D721Med (cell line): ENCODE results near the gene GPN1.
"Not testable (repeated sequence)": the region's sequence is repeated elsewhere in the genome, so short reads cannot be mapped to it uniquely, and the experiment has no call there.

Experiments used
- DNase-seq: peaks from one replicate; pipeline ENCODE4 v3.0.0; 2011; ENCODE audit warnings: low spot score; ENCODE audit not compliant: insufficient read length
- FAIRE-seq: peaks from 2 replicates; lab custom pipeline; 2011; peaks lifted over from hg19 to GRCh38; lab: Jason Lieb, UNC
- TF ChIP-seq, protein P1 (sequence below): IDR thresholded peaks from 2 replicates; pipeline ENCODE4 v1.5.1; 2012; ENCODE audit warnings: mild to moderate bottlenecking, control low read depth; ENCODE audit not compliant: insufficient read depth; ENCODE audit errors: missing control alignments

GPN1 gene

DNA sequence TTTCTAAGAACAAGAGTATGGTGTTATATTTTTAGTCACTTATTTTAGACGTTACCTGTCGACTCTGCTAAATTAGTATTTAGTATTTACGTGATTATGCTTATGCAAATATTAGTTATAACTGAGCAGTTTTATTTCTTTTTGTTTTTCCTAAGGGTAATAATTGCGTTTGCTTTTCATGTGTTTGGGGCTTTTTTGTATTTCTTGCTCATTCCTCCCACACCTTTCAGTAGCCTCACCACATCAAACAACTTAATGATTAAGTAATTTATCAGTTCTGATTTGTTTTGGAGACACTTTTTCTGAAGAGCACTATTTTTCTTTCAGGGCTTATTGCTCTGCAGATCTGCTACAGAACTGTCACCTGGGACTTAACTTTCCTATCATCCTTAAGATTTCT lies 42.4 kb downstream of the GPN1 start:
- TF ChIP-seq, protein P1, sequence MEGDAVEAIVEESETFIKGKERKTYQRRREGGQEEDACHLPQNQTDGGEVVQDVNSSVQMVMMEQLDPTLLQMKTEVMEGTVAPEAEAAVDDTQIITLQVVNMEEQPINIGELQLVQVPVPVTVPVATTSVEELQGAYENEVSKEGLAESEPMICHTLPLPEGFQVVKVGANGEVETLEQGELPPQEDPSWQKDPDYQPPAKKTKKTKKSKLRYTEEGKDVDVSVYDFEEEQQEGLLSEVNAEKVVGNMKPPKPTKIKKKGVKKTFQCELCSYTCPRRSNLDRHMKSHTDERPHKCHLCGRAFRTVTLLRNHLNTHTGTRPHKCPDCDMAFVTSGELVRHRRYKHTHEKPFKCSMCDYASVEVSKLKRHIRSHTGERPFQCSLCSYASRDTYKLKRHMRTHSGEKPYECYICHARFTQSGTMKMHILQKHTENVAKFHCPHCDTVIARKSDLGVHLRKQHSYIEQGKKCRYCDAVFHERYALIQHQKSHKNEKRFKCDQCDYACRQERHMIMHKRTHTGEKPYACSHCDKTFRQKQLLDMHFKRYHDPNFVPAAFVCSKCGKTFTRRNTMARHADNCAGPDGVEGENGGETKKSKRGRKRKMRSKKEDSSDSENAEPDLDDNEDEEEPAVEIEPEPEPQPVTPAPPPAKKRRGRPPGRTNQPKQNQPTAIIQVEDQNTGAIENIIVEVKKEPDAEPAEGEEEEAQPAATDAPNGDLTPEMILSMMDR = no peak
- DNase-seq = no peak
- no peak for FAIRE-seq

DNA sequence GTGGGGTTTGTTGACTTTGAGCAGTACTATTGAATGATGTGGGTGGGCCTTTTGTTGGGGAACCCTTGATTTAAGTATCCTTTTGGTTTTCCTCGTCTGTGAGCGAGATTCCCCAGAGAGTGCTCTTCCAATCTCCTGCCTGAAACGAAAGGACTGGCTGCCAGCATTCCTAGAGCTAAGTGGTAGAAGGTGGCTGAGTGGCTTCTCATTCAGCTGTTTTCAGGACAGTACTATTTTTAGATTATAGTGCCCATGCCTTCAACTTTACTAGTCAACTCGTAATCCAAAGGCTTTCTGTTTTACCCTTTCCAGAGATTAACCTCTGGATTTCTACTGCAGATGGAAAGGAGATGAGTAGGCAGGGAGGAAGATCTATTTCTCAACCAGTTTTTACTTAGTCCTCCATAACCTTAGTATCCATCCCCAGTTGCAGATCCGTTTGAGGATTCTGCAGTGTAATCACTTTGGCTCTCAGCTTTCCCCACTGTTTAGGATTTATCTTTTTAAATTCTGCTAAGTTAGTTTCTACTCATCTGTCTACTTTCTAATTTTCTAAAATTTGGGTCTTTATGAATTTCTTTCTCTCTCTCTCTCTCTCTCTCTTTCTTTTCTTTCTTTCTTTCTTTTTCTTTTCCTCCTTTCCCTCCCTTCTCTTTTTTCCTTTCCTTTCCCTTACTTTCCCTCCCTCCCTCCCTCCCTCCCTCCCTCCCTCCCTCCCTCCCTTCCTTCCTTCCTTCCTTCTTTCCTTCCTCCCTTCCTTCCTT lies 44.1 kb downstream of the GPN1 start:
- TF ChIP-seq, protein P1 = no peak
- DNase-seq = no peak
- FAIRE-seq = no peak

DNA sequence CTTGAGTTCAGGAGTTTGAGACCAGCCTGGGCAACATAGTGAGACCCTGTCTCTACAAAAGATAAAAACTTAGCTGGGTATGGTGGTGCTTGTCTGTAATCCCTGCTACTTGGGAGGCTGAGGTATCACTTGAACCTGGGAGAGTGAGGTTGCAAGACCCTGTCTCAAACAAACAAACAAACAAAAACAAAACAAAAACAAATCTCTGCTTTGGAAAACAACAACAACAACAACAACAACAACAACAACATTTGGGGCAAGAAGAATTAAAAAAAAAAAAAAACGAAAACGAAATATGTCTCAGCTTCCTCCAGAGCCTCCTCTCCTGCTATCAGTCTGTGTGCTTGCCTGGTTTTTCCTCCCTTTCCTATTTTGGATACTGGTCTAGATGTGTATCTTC lies 51.7 kb downstream of the GPN1 start:
- DNase-seq (no peak), FAIRE-seq (no peak)
- TF ChIP-seq, protein P1 = no peak

DNA sequence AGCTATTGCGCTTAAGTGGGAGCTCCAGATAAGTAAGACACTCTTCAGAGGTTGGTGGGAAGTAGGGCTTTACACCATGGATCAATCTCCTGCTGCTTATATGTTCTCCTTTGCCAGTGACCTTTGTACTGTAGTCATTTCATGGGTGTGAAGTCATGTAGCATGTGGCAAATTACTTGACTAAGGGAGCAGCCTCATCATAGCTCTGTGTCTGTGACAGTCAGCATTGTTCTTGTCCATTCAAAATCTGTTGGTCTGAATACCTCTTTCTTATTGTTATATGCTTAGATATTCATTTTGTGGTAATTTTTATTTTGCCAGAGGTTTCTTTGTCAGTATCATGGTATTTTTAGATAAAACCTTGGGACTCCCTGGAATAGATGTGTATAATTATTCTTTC lies 53.0 kb downstream of the GPN1 start:
- TF ChIP-seq, protein P1 = no peak
- FAIRE-seq (no peak), DNase-seq (no peak)

DNA sequence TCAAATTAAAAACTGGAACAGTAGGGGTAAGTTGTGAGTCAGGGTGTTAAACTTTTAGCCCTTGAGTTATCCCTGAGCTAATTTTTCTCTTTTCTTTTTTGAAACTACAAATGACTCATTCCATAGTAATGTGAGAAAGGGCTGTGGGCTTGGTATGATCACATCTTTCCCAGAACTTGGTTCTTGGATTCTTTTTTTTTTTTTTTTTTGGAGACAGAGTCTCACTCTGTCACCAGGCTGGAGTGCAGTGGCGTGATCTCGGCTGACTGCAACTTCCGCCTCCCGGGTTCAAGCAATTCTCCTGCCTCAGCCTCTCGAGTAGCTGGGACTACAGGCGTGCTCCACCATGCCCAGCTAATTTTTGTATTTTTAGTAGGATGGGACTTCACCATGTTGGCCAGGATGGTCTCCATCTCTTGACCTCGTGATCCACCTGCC lies 53.5 kb downstream of the GPN1 start:
- not testable (repeated sequence) for DNase-seq, FAIRE-seq

DNA sequence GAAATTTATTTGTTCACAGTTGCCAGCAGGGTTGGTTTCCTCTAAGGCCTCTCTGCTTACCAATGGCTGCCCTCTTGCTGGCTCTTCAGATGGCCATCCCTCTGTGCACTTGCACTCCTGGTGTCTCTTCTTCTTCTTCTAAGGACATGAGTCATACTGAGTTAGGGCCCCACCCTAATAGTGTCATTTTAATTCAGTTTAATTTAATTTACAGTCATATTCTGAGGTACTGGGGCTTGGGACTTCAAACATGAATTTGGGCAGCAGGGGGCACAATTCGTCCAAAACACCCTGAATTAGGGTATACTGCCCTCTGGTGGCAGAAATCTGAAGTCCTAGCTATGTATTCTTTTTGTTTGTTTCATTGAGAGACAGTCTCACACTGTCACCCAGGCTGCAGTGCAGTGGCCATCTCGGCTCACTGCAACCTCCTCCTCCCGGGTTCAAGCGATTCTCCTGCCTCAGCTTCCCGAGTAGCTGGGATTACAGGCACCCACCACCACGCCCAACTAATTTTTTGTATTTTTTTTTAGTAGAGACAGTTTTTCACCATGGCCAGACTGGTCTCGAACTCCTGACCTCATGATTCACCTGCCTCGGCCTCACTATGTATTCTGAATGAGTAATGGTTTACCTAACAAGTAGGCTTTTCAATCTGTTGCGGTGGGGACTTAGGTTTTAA lies 54.7 kb downstream of the GPN1 start:
- TF ChIP-seq, protein P1 = peak; percentile 100
- peak; percentile 64 for FAIRE-seq
- DNase-seq = no peak

DNA sequence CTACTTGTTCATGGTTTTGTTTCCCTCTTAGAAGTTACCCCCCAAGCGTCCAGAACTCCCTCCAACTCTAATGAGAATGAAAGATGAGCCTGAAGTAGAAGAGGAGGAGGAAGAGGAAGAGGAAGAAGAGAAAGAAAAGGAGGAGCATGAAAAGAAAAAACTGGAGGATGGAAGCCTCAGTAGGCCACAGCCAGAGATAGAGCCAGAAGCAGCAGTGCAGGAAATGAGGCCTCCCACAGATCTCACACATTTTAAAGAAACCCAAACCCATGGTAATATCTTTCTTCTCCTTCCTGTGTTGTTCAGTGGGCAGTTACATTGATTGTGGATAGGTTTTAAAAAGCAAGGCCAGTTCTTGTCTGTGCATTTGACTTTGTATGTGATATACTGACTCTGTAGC lies 56.2 kb downstream of the GPN1 start:
- FAIRE-seq, DNase-seq: not testable (repeated sequence)

DNA sequence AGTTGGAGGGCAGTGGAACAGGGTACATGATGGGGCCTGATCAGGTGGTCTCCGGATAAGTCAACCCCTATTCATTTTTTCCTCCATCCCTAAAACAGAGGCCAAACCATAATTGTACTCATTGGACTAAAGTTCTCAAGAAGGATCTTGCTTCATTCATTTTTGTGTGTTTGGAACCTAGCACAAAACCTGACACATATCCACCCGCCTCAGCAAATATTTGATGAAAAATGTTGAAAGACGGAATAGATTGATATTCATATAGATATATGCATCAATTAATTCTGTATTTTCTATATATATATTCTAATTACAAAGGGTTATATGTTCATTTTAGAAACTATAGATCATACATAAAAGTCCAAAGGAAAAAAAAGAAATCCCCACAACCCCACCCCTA lies 56.7 kb downstream of the GPN1 start:
- TF ChIP-seq, protein P1 = no peak
- FAIRE-seq = no peak
- DNase-seq = no peak
